Body of pancreas (tissue), 4 donors: ENCODE data around the gene PIEZO2.

Experiments
- CTCF ChIP-seq, 7 experiments: fragments of 450-650 bp in 4 of 7; fragments of 200-600 bp in 3 of 7; sonication (generic) in 3 of 7; IDR thresholded peaks; one replicate each; pipeline ENCODE4 v1.5.1; 2016 to 2019; ENCODE audit warnings: antibody characterized with exemption in 7 of 7
- POLR2A ChIP-seq, 3 donors: fragments of 450-650 bp; IDR thresholded peaks; one replicate each; pipeline ENCODE4 v1.6.1; 2016; ENCODE audit warnings: antibody characterized with exemption in 3 of 3, mild to moderate bottlenecking in 2 of 3

- TF ChIP-seq CTCF (IDR thresholded peaks at IDR 0.05) (no peak), POLR2A (IDR thresholded peaks at IDR 0.05) (no peak)
These were observed 172.3 kb downstream of the PIEZO2 start for GRCh38 chr18:10977042-10977441.
